NCI-H146 treated with DMSO at 0.1 percent for 48 hours (cell line): ENCODE measurements around the gene SHC4.
"Not testable (repeated sequence)": the region's sequence is repeated elsewhere in the genome, so short reads cannot be mapped to it uniquely, and the experiment has no call there.

ENCODE experiments used
- DNase-seq: peaks from one replicate; lab custom pipeline; 2025; ENCODE audit not compliant: unreplicated experiment; lab: John Stamatoyannopoulos, UW

The SHC4 gene

GRCh38 chr15:48802867-48803266 lies 160.9 kb downstream of the SHC4 start:
- no peak for DNase-seq

DNA sequence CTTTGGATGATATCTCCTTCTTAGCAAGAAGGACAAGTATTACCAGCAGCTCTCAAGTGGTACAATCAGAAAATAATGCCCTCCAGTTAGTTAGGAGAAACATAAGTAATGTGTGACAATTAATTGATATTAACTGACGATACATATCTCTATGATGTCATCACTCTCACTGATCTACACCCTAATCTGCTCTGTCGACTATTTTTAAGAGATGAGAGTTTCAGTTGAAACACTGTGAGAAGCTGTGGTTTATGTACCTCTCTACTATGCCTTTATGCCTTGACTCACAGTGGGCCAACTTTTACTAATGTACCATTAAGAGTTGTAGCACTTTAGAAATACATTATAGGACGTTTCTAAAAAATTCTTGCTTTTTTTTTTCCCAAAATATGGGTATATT lies 161.5 kb downstream of the SHC4 start:
- no peak for DNase-seq

GRCh38 chr15:48800811-48801455 lies 162.8 kb downstream of the SHC4 start:
- no peak for DNase-seq

GRCh38 chr15:48800245-48800644 lies 163.5 kb downstream of the SHC4 start:
- DNase-seq: no peak

DNA sequence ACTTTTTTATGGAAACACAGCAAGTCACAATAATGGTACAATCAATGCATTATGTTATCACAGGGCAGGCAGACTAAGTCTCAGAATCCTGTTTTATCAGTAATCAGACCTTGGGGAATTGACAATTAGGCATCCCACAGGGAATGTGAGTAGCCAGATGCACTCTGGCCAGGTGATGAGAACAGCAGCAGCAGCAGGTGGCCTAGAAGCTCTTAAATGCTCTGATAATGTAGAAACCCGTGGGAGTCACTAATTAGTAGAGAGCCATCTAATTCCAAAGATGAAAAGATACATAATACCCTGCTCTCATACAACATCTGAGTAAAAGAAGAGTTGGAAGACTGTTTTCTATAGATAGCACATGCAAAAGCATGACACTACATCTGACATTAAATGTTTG lies 165.4 kb downstream of the SHC4 start:
- peak; percentile 90 for DNase-seq

- DNase-seq: no peak
Measured at GRCh38 chr15:48796930-48797329, 166.8 kb downstream of the SHC4 start.

DNA sequence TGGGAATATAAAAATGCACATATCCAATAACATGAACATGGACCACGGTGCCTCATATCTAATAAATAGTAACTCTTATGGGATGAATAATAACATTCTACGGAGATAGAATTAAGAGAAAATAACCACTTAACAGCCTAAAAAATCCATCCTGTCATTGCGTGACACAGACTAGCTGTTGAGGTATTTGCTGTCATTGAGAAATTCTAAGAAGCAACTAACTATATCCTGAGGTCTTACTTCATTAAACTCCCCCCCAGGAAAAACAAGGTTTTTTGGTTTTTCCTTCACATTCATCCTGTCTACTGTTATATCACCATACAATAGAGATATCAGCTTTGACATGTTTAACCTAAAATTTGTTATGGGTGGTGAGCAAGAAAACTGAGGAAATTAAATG lies 167.2 kb downstream of the SHC4 start:
- DNase-seq: no peak

GRCh38 chr15:48795901-48796300 lies 167.8 kb downstream of the SHC4 start:
- DNase-seq: no peak

- DNase-seq: no peak
Measured at GRCh38 chr15:48794697-48795134, 169.0 kb downstream of the SHC4 start.

- no peak for DNase-seq
Measured at GRCh38 chr15:48792408-48792807, 171.3 kb downstream of the SHC4 start.

DNA sequence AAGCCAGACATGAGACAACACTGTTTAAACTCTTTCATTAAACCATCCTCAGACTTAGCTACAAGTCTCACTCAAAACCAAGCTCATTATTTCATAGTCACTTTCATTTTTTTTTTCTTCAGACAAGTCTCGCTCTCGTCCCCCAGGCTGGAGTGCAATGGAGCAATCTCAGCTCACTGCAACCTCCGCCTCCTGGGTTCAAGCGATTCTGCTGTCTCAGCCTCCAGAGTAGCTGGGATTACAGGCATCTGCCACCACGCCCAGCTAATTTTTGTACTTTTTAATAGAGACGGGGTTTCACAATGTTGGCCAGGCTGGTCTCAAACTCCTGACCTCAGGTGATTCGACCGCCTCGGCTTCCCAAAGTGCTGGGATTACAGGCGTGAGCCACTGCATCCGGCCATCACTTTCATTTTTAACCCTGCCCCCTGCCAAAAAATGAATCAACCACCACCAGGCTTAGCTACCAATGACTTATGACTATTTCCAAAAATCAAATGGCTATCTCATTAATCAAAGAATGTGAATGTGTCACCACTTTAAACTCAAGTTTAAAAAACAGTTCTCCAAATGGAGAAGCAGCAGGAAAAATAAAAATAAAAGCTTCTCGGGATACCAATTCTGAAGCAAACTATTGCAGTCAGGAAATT lies 173.1 kb downstream of the SHC4 start:
- DNase-seq: not testable (repeated sequence)

DNA sequence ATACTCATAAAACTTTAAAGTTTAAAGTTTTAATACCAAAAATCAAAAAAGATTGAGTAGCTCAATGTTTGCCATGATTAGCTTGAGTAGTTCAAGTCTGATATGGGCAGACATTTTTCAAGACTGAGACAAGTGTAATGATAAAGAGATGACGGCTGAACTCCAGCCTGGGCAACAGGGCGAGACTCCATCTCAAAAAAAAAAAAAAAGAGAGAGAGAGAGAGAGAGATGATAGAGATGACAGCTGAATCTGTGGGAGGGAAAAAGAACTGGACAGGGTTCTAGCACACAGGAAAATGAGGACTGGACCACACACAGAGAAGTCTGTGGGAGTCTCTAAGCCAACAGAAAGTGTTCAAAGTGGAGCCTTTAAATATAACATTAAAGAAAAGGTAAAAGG lies 178.0 kb downstream of the SHC4 start:
- DNase-seq: no peak

GRCh38 chr15:48785195-48785594 lies 178.5 kb downstream of the SHC4 start:
- DNase-seq: peak; percentile 9

DNA sequence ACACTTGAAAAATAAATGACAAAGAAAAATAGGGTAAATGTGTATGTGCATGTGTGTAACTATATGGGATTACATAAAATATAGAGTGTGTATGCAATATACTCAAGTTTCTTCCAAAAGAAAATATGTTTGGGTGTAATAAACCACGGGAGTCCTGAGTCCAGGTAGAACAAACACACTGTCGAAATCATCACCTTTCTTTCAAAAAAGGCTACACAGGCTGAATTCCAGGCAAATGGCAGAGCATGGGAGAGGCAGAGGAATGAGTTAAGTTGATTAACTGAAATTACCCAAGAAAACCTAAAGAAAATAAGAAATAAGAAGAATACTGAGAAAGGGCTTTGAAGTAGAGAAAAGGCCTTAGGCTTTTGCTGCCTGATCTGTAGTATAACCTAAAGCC lies 179.0 kb downstream of the SHC4 start:
- DNase-seq: no peak

DNA sequence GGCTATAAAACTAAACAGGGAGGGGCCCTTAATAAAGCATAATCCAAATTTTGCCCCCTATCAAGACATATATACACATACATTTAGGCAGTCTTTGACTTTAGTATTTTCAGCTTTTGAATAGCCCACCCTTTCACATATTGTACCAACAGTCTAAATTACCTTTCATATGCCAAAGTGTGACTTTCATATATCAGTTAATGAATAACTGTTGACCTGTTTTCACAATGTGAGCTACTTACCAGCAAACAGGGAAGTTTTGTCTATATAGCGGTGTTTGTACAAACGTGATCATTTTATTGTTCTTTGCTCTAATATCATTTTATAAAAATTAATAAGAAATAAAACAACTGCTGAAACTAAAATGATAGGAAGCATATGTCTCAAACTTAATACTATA lies 180.8 kb downstream of the SHC4 start:
- DNase-seq: no peak

- DNase-seq: no peak
Measured at GRCh38 chr15:48781481-48782081, 182.1 kb downstream of the SHC4 start.

DNA sequence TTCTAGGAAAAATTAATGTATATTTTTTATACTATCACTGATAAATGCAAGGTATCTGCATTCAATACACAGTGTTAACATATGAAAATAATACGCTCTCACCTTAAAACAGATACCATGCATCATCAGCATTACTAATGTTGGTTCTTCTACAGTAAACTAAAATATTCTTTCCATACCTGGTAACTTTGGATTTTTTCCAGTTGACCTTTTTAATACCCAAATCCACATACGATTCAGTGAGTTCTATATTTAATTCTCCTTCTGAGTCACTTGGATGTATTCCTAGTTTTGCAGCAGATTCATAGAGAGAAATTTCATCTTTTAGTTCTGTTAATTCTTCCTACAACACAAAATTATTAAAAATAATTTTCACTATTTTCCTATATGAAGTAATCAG lies 182.7 kb downstream of the SHC4 start:
- DNase-seq: no peak

DNA sequence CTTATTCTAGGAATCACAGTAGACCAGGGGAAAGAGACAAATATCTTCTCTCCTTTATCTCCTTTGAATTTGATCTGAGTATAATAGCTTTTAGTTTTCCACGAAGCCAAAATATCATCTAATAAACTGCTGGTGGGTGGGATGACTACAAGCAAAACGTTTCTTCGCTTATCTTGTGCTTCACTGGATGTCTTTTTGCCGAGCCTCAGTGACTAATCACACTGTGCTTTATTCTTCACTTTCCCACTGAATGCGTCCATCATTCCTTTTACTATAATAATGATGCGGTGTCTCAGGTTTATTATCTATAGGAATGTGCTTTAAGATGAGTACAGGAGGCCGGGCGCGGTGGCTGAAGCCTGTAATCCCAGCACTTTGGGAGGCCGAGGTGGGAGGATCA lies 185.4 kb downstream of the SHC4 start:
- DNase-seq: no peak

GRCh38 chr15:48777645-48778330 lies 185.9 kb downstream of the SHC4 start:
- DNase-seq: no peak

- no peak for DNase-seq
Measured at GRCh38 chr15:48775546-48775945, 188.2 kb downstream of the SHC4 start.

- no peak for DNase-seq
Measured at GRCh38 chr15:48774484-48774883, 189.2 kb downstream of the SHC4 start.
